Measurements from ENCODE around the gene SP100. TPM values are rescaled to one million over a fixed set of nuclear protein-coding genes. Genes with fewer than 3 reads are reported as not detected.
"Not testable (repeated sequence)": the region's sequence is repeated elsewhere in the genome, so short reads cannot be mapped to it uniquely, and the experiment has no call there.

SP100 gene
- total and polyA plus RNA-seq, 2 of the 13 experiments (the other 11 are each of a cell fraction or from before 2014, with no cell fraction given), result 12.6 to 16.5 TPM

- TF ChIP-seq NFAT5 (CRISPR knock-in tag; IDR thresholded peaks at IDR 0.05) (no peak), SIX1 (CRISPR knock-in tag; IDR thresholded peaks at IDR 0.05; ENCODE audit: borderline replicate concordance) (no peak), POLR2G (IDR thresholded peaks at IDR 0.05; ENCODE audit: low read depth, low read length) (no peak)
These were observed 19.4 kb downstream of the SP100 start (continued) for GRCh38 chr2:230435431-230435830.

- ATAC-seq; H3K9me3 ChIP-seq (ENCODE audit: low read length); BruUV-seq (replicated peaks); intact Hi-C loops (cut with micrococcal nuclease; ENCODE audit: unreplicated experiment); H3K36me3 ChIP-seq (replicated peaks in 1 of 2; ENCODE audit: control insufficient read depth in 1 of 2, insufficient read depth in 2 of 2, low read length in 2 of 2); H3K4me1 ChIP-seq (ENCODE audit: insufficient read depth, low read length); H3K9ac ChIP-seq (ENCODE audit: insufficient read depth, low read depth, low read length); POLR2A ChIA-PET; in situ Hi-C loops (cut with HindIII; ENCODE audit: extremely low pct_ligation_motif_present, low pct_unique_long_range_greater_than_20kb); H3K27me3 ChIP-seq (ENCODE audit: control insufficient read depth in 1 of 2, insufficient read depth in 2 of 2, low read length in 2 of 2); H2AFZ ChIP-seq (ENCODE audit: low read length); H4K20me1 ChIP-seq (ENCODE audit: insufficient read depth, low read length); CTCF ChIA-PET (ENCODE audit: low intra/inter-chr PET ratio, low total read pairs); H3K4me2 ChIP-seq (ENCODE audit: low read depth, low read length); H3K79me2 ChIP-seq (ENCODE audit: insufficient read depth, low read length); H3K27ac ChIP-seq (ENCODE audit: extremely low read length, insufficient read depth, low read length); FAIRE-seq; H3K4me3 ChIP-seq (replicated peaks in 1 of 3; ENCODE audit: insufficient read depth in 1 of 3, low read depth in 2 of 3, low read length in 3 of 3); DNase-seq (ENCODE audit: low spot score): not testable (repeated sequence)
These were observed 23.1 kb downstream of the SP100 start for GRCh38 chr2:230439121-230439520.

Data from HepG2 (cell line).